Measurements from ENCODE around the gene RPS24. TPM values are rescaled to one million over a fixed set of nuclear protein-coding genes. Genes with fewer than 3 reads are reported as not detected.

The RPS24 gene
- polyA plus RNA-seq, 10 donors, result 3,117 to 4,371 (median 3,812) TPM

GRCh38 chr10:78078539-78079330, 45.1 kb downstream of the RPS24 start:
- DNase-seq, result no peak

GRCh38 chr10:78079411-78079810, 45.7 kb downstream of the RPS24 start:
- no peak for DNase-seq

- no peak for DNase-seq
Observed at GRCh38 chr10:78081292-78081691, 47.6 kb downstream of the RPS24 start.

- no peak for DNase-seq
Observed at GRCh38 chr10:78082636-78083035, 49.0 kb downstream of the RPS24 start.

Other genes with a start within 250 kb of the RPS24 start
- gene DLG5, start 107.1 kb upstream of the RPS24 start, polyA plus RNA-seq (ENCODE audit: insufficient read length in 10 of 10), result 10 to 100 TPM; 17.5 to 35.5 (median 20.9) TPM
- gene POLR3A, start 4.3 kb upstream of the RPS24 start, polyA plus RNA-seq (ENCODE audit: insufficient read length in 10 of 10), result 10 to 100 TPM; 11.0 to 15.6 (median 13.9) TPM

All from muscle of back (tissue), 11 donors.